ENCODE measurements around the gene ZNF766. TPM values are rescaled to one million over a fixed set of nuclear protein-coding genes. Genes with fewer than 3 reads are reported as not detected.
A peak's percentile ranks its signal among the peaks of the same experiment; 100 is the strongest.

The ZNF766 gene
- total RNA-seq, 5 donors from 2014 or later (not counting 1 experiment from before 2014, with no cell fraction given), result 40.3 to 46.6 (median 42.0) TPM

DNA sequence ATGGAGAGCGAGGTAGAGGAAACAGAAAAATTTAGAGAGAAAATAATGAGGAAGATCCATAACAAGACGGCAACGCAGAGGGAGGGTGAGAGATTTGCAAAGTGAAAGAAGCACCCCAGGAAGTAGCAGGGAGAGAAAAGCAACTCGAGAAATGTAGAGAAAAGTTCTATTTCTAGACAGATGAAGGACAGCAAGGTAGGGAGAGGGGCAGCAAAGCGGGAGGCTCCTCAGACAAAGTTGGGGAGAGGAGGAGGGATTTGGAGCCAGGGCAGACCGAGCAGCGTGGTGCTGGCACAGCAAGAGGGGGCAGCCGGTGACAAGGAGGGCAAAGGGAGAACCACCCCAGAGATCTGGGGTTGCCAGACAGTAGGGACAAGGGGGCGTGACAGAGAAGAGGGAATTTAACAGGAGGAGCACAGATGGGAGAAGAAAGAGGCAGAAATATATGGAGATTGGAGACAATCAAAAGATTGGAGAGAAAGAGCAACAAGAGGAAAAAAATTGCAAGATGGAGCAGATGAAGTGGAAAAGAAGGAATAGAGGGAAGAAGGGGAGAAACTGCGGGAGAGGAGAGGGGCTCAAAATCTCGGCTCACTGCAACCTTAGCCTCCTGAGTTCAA lies 989 bp downstream of the ZNF766 start:
- Histone ChIP-seq H3K9me3 (peaks cover 3% of the 10 kb centered on the region), H3K4me1 (ENCODE audit: control insufficient read depth in 1 of 2, extremely low read depth in 1 of 2, insufficient read depth in 2 of 2, low read length in 2 of 2) (peaks cover 6 to 41% of the 10 kb centered on the region in 2 experiments), H3K27me3 (replicated peaks in 1 of 2; ENCODE audit: control insufficient read depth in 2 of 2, extremely low read depth in 1 of 2, insufficient read depth in 2 of 2, low read length in 1 of 2) (no peaks in the 10 kb centered on the region), H3K36me3 (ENCODE audit: control insufficient read depth in 2 of 2, extremely low read depth in 1 of 2, insufficient read depth in 1 of 2, low read length in 1 of 2) (peaks cover 6 to 23% of the 10 kb centered on the region in 2 donors), H3K4me3 (ENCODE audit: control insufficient read depth in 1 of 2, extremely low read depth in 1 of 2, low read length in 1 of 2) (peak overlapping the region; percentile 97), H3K27ac (ENCODE audit: low read length) (peak overlapping the region; percentile 93)
- 17% methylated on average over 11 of the region's 11 CpGs for WGBS (ENCODE audit: insufficient coverage)
- Mint-ChIP-seq H3K4me3 (peak overlapping the region; percentile 88 to 98 (median 95)), H3K36me3 (peaks cover 46% of the 10 kb centered on the region), H3K27me3 (no peaks in the 10 kb centered on the region), H3K4me1 (peaks cover 37 to 53% (median 46%) of the 10 kb centered on the region in 3 donors), H3K9me3 (peaks cover 12 to 19% (median 17%) of the 10 kb centered on the region in 3 donors), H3K27ac (peak overlapping the region; percentile 93 to 94)
- DNase-seq, result peak in 3 of 35 experiments; percentile 2 to 30 (median 10)
- CTCF ChIA-PET, result no interaction called here
- POLR2A ChIA-PET, result no interaction called here
- ATAC-seq (replicated peaks in 1 of 4), result no peak

DNA sequence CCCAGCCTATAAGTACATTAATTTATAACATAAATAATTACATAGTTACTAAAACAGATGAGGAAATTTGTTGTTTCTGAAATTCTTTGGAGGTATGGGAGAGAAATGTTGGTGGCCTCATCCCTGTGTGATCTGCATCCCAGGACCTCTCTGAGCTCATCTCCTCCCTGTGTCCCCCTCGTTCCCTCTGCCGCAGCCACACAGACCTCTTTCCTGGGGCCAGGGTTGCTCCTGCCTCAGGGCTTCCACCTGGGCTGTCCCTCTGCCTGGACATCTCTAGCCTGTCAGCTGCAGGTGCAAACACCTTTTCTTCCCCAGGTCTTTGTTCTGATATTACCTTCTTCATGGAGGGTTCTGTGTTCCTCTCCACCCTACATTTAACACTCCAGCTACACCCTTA lies 3.9 kb downstream of the ZNF766 start:
- Mint-ChIP-seq H3K36me3 (peaks cover 65% of the 10 kb centered on the region), H3K27me3 (no peaks in the 10 kb centered on the region), H3K27ac (no peak overlapping the region), H3K4me1 (peaks cover 49 to 79% (median 63%) of the 10 kb centered on the region in 3 donors), H3K4me3 (peak overlapping the region in 1 of 3 donors; percentile 43), H3K9me3 (peaks cover 12 to 26% (median 24%) of the 10 kb centered on the region in 3 donors)
- no peak overlapping the region for H3K27ac ChIP-seq (ENCODE audit: low read length)
- WGBS (ENCODE audit: insufficient coverage), result 90% methylated on average over 2 of the region's 2 CpGs
- ChIA-PET POLR2A (no interaction called here), CTCF (no interaction called here)
- DNase-seq, result no peak
- no peak overlapping the region for H3K4me3 ChIP-seq (ENCODE audit: control insufficient read depth in 1 of 2, extremely low read depth in 1 of 2, low read length in 1 of 2)
- H3K4me1 ChIP-seq (ENCODE audit: control insufficient read depth in 1 of 2, extremely low read depth in 1 of 2, insufficient read depth in 2 of 2, low read length in 2 of 2), result peaks cover 6 to 54% of the 10 kb centered on the region in 2 experiments
- no peak for ATAC-seq (replicated peaks in 1 of 4)
- H3K9me3 ChIP-seq, result peaks cover 3% of the 10 kb centered on the region
- no peaks in the 10 kb centered on the region for H3K27me3 ChIP-seq (replicated peaks in 1 of 2; ENCODE audit: control insufficient read depth in 2 of 2, extremely low read depth in 1 of 2, insufficient read depth in 2 of 2, low read length in 1 of 2)
- H3K36me3 ChIP-seq (ENCODE audit: control insufficient read depth in 2 of 2, extremely low read depth in 1 of 2, insufficient read depth in 1 of 2, low read length in 1 of 2), result peaks cover 19 to 29% of the 10 kb centered on the region in 2 donors

DNA sequence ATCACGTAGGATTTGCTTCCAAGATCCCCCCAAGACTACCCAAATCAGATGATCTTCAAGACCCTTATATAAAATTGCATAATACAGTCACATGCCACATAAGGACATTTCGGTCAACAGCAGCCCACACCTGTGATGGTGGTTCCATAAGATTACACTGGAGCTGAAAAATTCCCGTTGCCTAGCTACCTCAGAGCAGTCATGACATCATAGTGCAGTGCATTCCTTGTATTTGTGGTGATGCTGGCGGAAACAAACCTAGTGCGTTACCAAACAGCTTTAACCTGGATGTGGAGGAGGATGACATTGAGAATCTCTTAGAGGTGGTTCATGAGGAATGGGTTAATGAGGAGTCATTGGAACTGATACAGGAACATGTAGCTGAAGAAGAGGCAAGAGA lies 4.8 kb downstream of the ZNF766 start:
- ChIA-PET POLR2A (no interaction called here), CTCF (interaction anchor here (0.6 kb wide), 2 partner anchors 370 to 589 kb away, joined by 6 to 8 read pairs; no protein-coding TSS in a partner anchor)
- no peak for DNase-seq
- Mint-ChIP-seq H3K36me3 (peaks cover 74% of the 10 kb centered on the region), H3K4me3 (peak overlapping the region; percentile 9 to 43 (median 10)), H3K27me3 (no peaks in the 10 kb centered on the region), H3K9me3 (peaks cover 17 to 34% (median 31%) of the 10 kb centered on the region in 3 donors), H3K4me1 (peaks cover 58 to 84% (median 67%) of the 10 kb centered on the region in 3 donors), H3K27ac (no peak overlapping the region)
- H3K36me3 ChIP-seq (ENCODE audit: control insufficient read depth in 2 of 2, extremely low read depth in 1 of 2, insufficient read depth in 1 of 2, low read length in 1 of 2), result peaks cover 19 to 29% of the 10 kb centered on the region in 2 donors
- H3K27me3 ChIP-seq (replicated peaks in 1 of 2; ENCODE audit: control insufficient read depth in 2 of 2, extremely low read depth in 1 of 2, insufficient read depth in 2 of 2, low read length in 1 of 2), result no peaks in the 10 kb centered on the region
- no peak overlapping the region for H3K4me3 ChIP-seq (ENCODE audit: control insufficient read depth in 1 of 2, extremely low read depth in 1 of 2, low read length in 1 of 2)
- H3K9me3 ChIP-seq, result peaks cover 3% of the 10 kb centered on the region
- WGBS (ENCODE audit: insufficient coverage), result 100% methylated on average over 3 of the region's 5 CpGs
- no peak for ATAC-seq (replicated peaks in 1 of 4)
- H3K4me1 ChIP-seq (ENCODE audit: control insufficient read depth in 1 of 2, extremely low read depth in 1 of 2, insufficient read depth in 2 of 2, low read length in 2 of 2), result peaks cover 6 to 48% of the 10 kb centered on the region in 2 experiments
- H3K27ac ChIP-seq (ENCODE audit: low read length), result no peak overlapping the region

DNA sequence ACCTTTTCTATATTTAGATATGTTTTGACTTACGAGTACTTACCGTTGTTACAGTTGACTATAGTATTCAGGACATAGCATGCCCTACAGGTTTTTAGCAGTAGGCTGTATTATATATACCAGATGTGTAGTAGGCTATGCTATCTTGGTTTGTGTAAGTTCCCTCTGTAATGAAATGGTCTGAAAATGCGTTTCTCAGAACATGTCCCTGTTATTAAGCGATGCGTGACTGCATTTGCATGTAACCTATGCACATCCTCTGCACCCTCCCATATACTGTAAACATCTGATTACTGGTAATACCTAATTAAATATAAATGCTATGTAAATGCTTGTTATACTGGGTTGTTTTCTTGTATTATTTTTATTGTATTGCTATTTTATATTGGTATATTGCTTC lies 6.6 kb downstream of the ZNF766 start:
- Histone ChIP-seq H3K4me1 (ENCODE audit: control insufficient read depth in 1 of 2, extremely low read depth in 1 of 2, insufficient read depth in 2 of 2, low read length in 2 of 2) (peaks cover under 1 to 37% of the 10 kb centered on the region in 2 experiments), H3K36me3 (ENCODE audit: control insufficient read depth in 2 of 2, extremely low read depth in 1 of 2, insufficient read depth in 1 of 2, low read length in 1 of 2) (peaks cover 19 to 29% of the 10 kb centered on the region in 2 donors), H3K4me3 (ENCODE audit: control insufficient read depth in 1 of 2, extremely low read depth in 1 of 2, low read length in 1 of 2) (no peak overlapping the region), H3K27ac (ENCODE audit: low read length) (no peak overlapping the region), H3K9me3 (peaks cover 3% of the 10 kb centered on the region), H3K27me3 (replicated peaks in 1 of 2; ENCODE audit: control insufficient read depth in 2 of 2, extremely low read depth in 1 of 2, insufficient read depth in 2 of 2, low read length in 1 of 2) (no peaks in the 10 kb centered on the region)
- ATAC-seq (replicated peaks in 1 of 4) (no peak), DNase-seq (no peak)
- CTCF ChIA-PET, result no interaction called here
- peaks cover 17 to 38% (median 34%) of the 10 kb centered on the region in 3 donors for H3K9me3 Mint-ChIP-seq
- no CpG with 5 or more reads among the region's 5 CpGs for WGBS (ENCODE audit: insufficient coverage)
- peaks cover 68% of the 10 kb centered on the region for H3K36me3 Mint-ChIP-seq
- no peak overlapping the region for H3K27ac Mint-ChIP-seq
- peaks cover 48 to 73% (median 60%) of the 10 kb centered on the region in 3 donors for H3K4me1 Mint-ChIP-seq
- H3K27me3 Mint-ChIP-seq, result no peaks in the 10 kb centered on the region
- POLR2A ChIA-PET, result no interaction called here
- no peak overlapping the region for H3K4me3 Mint-ChIP-seq

DNA sequence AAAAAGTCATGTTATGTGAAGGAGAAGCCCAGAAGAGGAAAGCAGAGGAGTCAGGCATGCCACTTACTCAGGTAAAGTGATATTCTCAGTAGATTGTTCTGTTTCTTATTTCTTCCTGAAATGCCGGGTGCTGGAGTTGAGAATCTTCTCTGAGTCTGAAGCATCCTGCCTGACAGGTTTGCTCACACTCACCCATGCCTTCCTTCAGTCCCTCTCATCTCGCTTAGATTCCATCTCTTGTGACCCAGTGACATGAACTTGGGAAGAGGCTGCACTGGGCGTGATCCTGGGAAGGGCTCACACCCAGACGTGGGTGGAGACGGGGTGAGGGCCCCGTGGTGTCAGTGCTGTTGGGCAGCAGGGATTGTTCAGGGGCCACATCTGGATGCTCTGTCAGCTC lies 8.1 kb downstream of the ZNF766 start:
- DNase-seq, result no peak
- H3K36me3 ChIP-seq (ENCODE audit: control insufficient read depth in 2 of 2, extremely low read depth in 1 of 2, insufficient read depth in 1 of 2, low read length in 1 of 2), result peaks cover 23 to 32% of the 10 kb centered on the region in 2 donors
- no peaks in the 10 kb centered on the region for H3K27me3 ChIP-seq (replicated peaks in 1 of 2; ENCODE audit: control insufficient read depth in 2 of 2, extremely low read depth in 1 of 2, insufficient read depth in 2 of 2, low read length in 1 of 2)
- 94% methylated on average over 5 of the region's 6 CpGs for WGBS (ENCODE audit: insufficient coverage)
- Mint-ChIP-seq H3K9me3 (peaks cover 17 to 37% (median 33%) of the 10 kb centered on the region in 3 donors), H3K36me3 (peaks cover 70% of the 10 kb centered on the region), H3K4me1 (peaks cover 41 to 62% (median 52%) of the 10 kb centered on the region in 3 donors), H3K4me3 (peak overlapping the region in 1 of 3 donors; percentile 28), H3K27me3 (no peaks in the 10 kb centered on the region), H3K27ac (no peak overlapping the region)
- ATAC-seq (replicated peaks in 1 of 4), result no peak
- ChIA-PET POLR2A (no interaction called here), CTCF (no interaction called here)
- H3K9me3 ChIP-seq, result peaks cover 10% of the 10 kb centered on the region
- no peak overlapping the region for H3K27ac ChIP-seq (ENCODE audit: low read length)
- peaks cover 0 to 29% of the 10 kb centered on the region in 2 experiments for H3K4me1 ChIP-seq (ENCODE audit: control insufficient read depth in 1 of 2, extremely low read depth in 1 of 2, insufficient read depth in 2 of 2, low read length in 2 of 2)
- no peak overlapping the region for H3K4me3 ChIP-seq (ENCODE audit: control insufficient read depth in 1 of 2, extremely low read depth in 1 of 2, low read length in 1 of 2)

DNA sequence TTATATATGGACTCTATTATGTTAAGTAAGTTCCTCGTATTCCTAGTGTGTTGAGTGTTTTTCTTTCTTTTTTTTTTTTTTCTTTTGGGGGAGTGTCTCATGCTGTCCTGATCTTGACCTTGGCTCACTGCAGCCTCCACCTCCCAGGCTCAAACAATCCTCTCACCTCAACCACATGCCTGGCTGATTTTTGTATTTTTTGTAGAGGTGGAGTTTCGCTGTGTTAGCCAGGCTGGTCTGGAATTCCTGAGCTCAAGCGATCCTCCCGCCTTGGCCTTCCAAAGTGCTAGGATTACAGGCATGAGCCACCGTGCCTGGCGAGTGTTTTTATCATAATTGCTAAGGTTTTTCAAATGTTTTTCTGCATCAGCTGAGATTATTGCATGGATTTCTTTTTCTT lies 16.9 kb downstream of the ZNF766 start:
- Mint-ChIP-seq H3K9me3 (peaks cover 11 to 46% (median 41%) of the 10 kb centered on the region in 3 donors), H3K27me3 (no peaks in the 10 kb centered on the region), H3K4me1 (peaks cover 0 to 4% (median 2%) of the 10 kb centered on the region in 3 donors), H3K27ac (no peak overlapping the region), H3K4me3 (no peak overlapping the region), H3K36me3 (peaks cover 85% of the 10 kb centered on the region)
- Histone ChIP-seq H3K27ac (ENCODE audit: low read length) (no peak overlapping the region), H3K36me3 (ENCODE audit: control insufficient read depth in 2 of 2, extremely low read depth in 1 of 2, insufficient read depth in 1 of 2, low read length in 1 of 2) (peaks cover 60 to 80% of the 10 kb centered on the region in 2 donors), H3K4me1 (ENCODE audit: control insufficient read depth in 1 of 2, extremely low read depth in 1 of 2, insufficient read depth in 2 of 2, low read length in 2 of 2) (no peaks in the 10 kb centered on the region), H3K4me3 (ENCODE audit: control insufficient read depth in 1 of 2, extremely low read depth in 1 of 2, low read length in 1 of 2) (no peak overlapping the region), H3K9me3 (peaks cover 33% of the 10 kb centered on the region), H3K27me3 (replicated peaks in 1 of 2; ENCODE audit: control insufficient read depth in 2 of 2, extremely low read depth in 1 of 2, insufficient read depth in 2 of 2, low read length in 1 of 2) (no peaks in the 10 kb centered on the region)
- no peak for DNase-seq
- no peak for ATAC-seq (replicated peaks in 1 of 4)
- no CpG with 5 or more reads among the region's 6 CpGs for WGBS (ENCODE audit: insufficient coverage)
- CTCF ChIA-PET, result interaction anchor here in 1 of 2 donors (0.7 kb wide), 1 partner anchor 19 kb away, joined by 3 read pairs; no protein-coding TSS in a partner anchor
- POLR2A ChIA-PET, result interaction anchor here in 1 of 2 donors (0.6 to 0.7 kb wide), 2 partner anchors 38 to 90 kb away, joined by 3 to 7 read pairs; no protein-coding TSS in a partner anchor
